Thyroid gland (tissue), 4 donors: Measurements from ENCODE around the gene GNPNAT1. TPM values are rescaled to one million over a fixed set of nuclear protein-coding genes. Genes with fewer than 3 reads are reported as not detected.
"Not testable (repeated sequence)": the region's sequence is repeated elsewhere in the genome, so short reads cannot be mapped to it uniquely, and the experiment has no call there.

ENCODE experiments used
- DNase-seq, 2 donors: peaks; one replicate each; pipeline ENCODE4 v3.0.0-alpha.2; 2019
- H3K27ac ChIP-seq, 3 donors: fragments of 200-600 bp; sonication (generic); 1 replicate in 2 of 3; 2 replicates in 1 of 3; pipeline ENCODE4 v1.5.1; 2016 to 2019; ENCODE audit warnings: mild to moderate bottlenecking in 1 of 3, moderate library complexity in 1 of 3
- H3K27me3 ChIP-seq: fragments of 200-600 bp; sonication (generic); one replicate; pipeline ENCODE4 v1.5.1; 2019
- H3K36me3 ChIP-seq, 2 donors: fragments of 200-600 bp; sonication (generic); one replicate each; pipeline ENCODE4 v1.5.1; 2016 to 2019
- H3K4me1 ChIP-seq, 2 donors: fragments of 200-600 bp; sonication (generic); one replicate each; pipeline ENCODE4 v1.5.1; 2017 to 2019
- H3K4me3 ChIP-seq, 3 donors: fragments of 200-600 bp; sonication (generic); replicated peaks in 1 of 3; 1 replicate in 2 of 3; 2 replicates in 1 of 3; pipeline ENCODE4 v1.5.1; 2016; ENCODE audit warnings: mild to moderate bottlenecking in 1 of 3
- H3K9me3 ChIP-seq: fragments of 200-600 bp; sonication (generic); one replicate; pipeline ENCODE4 v1.5.1; 2017
- POLR2A ChIP-seq, 2 donors: fragments of 450-650 bp; IDR thresholded peaks; one replicate each; pipeline ENCODE4 v1.6.1; 2017; ENCODE audit warnings: antibody characterized with exemption in 2 of 2, mild to moderate bottlenecking in 2 of 2, moderate library complexity in 1 of 2
- WGBS, 2 donors: methylation state at CpG; one replicate each; pipeline ENCODE4 v1.1.5; 2017; 5-methylcytosine and 5-hydroxymethylcytosine counted together
- intact Hi-C: fragments of 100-400 bp; cut with DNase I; formaldehyde crosslinking; loops from one replicate; pipeline ENCODE4 v1.15.1; 2023
- total RNA-seq, 4 donors: library from RNA; depleted of rRNA; stranded (reverse); fragments of >200 nt; gene quantifications; one replicate each; pipeline ENCODE4 v1.2.3, GENCODE V29; 2016
- TF ChIP-seq, protein P1 (sequence below), 6 experiments: fragments of 200-600 bp in 3 of 6; fragments of 450-650 bp in 3 of 6; sonication (generic) in 3 of 6; IDR thresholded peaks; one replicate each; pipeline ENCODE4 v1.5.1; 2016 to 2019; ENCODE audit warnings: antibody characterized with exemption in 6 of 6, mild to moderate bottlenecking in 2 of 6, inconsistent platforms in 1 of 6, moderate library complexity in 1 of 6

GNPNAT1 gene
- total RNA-seq, 4 donors from 2014 or later, result 10.3 to 11.7 (median 10.6) TPM

GRCh38 chr14:52767058-52767833 lies 24.2 kb downstream of the GNPNAT1 start:
- WGBS, 2 donors, result 93 to 97% methylated on average over 3 of the region's 3 CpGs
- intact Hi-C loops, result no loop called here

GRCh38 chr14:52762923-52763322 lies 28.5 kb downstream of the GNPNAT1 start:
- H3K27ac ChIP-seq, intact Hi-C loops, H3K4me1 ChIP-seq, DNase-seq, H3K9me3 ChIP-seq, H3K27me3 ChIP-seq, H3K4me3 ChIP-seq: not testable (repeated sequence)
- 98 to 100% methylated on average over 4 of the region's 4 CpGs for WGBS, 2 donors
- peaks cover 3 to 11% of the 10 kb centered on the region in 2 donors for H3K36me3 ChIP-seq

More at GRCh38 chr14:52767058-52767833, 24.2 kb downstream of the GNPNAT1 start:
- TF ChIP-seq, protein P1, sequence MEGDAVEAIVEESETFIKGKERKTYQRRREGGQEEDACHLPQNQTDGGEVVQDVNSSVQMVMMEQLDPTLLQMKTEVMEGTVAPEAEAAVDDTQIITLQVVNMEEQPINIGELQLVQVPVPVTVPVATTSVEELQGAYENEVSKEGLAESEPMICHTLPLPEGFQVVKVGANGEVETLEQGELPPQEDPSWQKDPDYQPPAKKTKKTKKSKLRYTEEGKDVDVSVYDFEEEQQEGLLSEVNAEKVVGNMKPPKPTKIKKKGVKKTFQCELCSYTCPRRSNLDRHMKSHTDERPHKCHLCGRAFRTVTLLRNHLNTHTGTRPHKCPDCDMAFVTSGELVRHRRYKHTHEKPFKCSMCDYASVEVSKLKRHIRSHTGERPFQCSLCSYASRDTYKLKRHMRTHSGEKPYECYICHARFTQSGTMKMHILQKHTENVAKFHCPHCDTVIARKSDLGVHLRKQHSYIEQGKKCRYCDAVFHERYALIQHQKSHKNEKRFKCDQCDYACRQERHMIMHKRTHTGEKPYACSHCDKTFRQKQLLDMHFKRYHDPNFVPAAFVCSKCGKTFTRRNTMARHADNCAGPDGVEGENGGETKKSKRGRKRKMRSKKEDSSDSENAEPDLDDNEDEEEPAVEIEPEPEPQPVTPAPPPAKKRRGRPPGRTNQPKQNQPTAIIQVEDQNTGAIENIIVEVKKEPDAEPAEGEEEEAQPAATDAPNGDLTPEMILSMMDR (IDR thresholded peaks at IDR 0.05), result no peak
- no peak for TF ChIP-seq POLR2A (IDR thresholded peaks at IDR 0.05)
- DNase-seq, result no peak
- H3K9me3 ChIP-seq, result no peaks in the 10 kb centered on the region
- no peaks in the 10 kb centered on the region for H3K4me1 ChIP-seq
- no peak overlapping the region for H3K4me3 ChIP-seq
- no peaks in the 10 kb centered on the region for H3K27me3 ChIP-seq
- H3K27ac ChIP-seq, result no peak overlapping the region
- H3K36me3 ChIP-seq, result peaks cover 0 to 7% of the 10 kb centered on the region in 2 donors

GRCh38 chr14:52759145-52759544 lies 32.3 kb downstream of the GNPNAT1 start:
- 97 to 100% methylated on average over 1 of the region's 1 CpG for WGBS, 2 donors
- no peak for DNase-seq
- Histone ChIP-seq H3K9me3 (no peaks in the 10 kb centered on the region), H3K4me1 (no peaks in the 10 kb centered on the region), H3K27me3 (no peaks in the 10 kb centered on the region), H3K36me3 (peaks cover 3 to 11% of the 10 kb centered on the region in 2 donors), H3K4me3 (no peak overlapping the region), H3K27ac (no peak overlapping the region)
- TF ChIP-seq, protein P1 (IDR thresholded peaks at IDR 0.05), result no peak
- no peak for TF ChIP-seq POLR2A (IDR thresholded peaks at IDR 0.05)
- intact Hi-C loops, result no loop called here

DNA sequence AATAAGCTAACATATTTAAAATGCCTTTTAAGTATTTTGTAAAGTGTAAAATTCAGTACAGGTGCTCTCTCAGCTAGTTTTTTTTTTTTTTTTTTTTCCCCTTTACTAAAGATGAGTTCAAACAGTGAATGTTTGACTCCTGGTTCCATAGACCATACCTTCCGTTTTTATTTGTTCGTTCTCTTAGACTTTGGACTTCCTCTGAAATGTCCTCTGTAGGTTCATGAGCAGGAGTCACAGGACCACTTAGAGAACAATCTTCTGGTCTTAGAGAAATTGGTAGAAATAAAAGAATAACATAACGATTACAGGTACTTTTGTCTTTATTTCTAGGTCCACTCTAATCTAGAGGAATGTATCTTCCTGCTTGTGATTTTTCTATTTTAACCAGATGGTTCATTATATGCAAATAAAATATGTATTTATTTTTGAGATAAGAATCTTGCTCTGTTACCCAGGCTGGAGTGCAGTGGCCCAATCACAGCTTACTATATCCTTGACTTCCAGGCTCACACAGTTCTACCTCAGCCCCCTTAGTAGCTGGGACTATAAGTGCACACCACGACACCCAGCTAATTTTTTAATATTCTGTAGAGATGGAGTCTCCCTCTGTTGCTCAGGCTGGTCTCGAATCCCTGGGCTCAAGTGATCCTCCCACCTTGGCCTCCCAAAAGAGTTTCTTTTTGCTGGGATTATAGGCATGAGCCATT lies 35.6 kb downstream of the GNPNAT1 start:
- Histone ChIP-seq H3K9me3 (no peaks in the 10 kb centered on the region), H3K4me1 (no peaks in the 10 kb centered on the region), H3K27ac (no peak overlapping the region), H3K27me3 (no peaks in the 10 kb centered on the region), H3K36me3 (peaks cover 8 to 17% of the 10 kb centered on the region in 2 donors), H3K4me3 (no peak overlapping the region)
- TF ChIP-seq, protein P1 (IDR thresholded peaks at IDR 0.05), result no peak
- TF ChIP-seq POLR2A (IDR thresholded peaks at IDR 0.05), result no peak
- no peak for DNase-seq
- intact Hi-C loops, result no loop called here
- 93 to 94% methylated on average over 5 of the region's 5 CpGs for WGBS, 2 donors

GRCh38 chr14:52748647-52749292 lies 42.6 kb downstream of the GNPNAT1 start:
- TF ChIP-seq, protein P1 (IDR thresholded peaks at IDR 0.05), result no peak
- no peak for TF ChIP-seq POLR2A (IDR thresholded peaks at IDR 0.05)
- Histone ChIP-seq H3K4me1 (no peaks in the 10 kb centered on the region), H3K9me3 (no peaks in the 10 kb centered on the region), H3K27ac (no peak overlapping the region), H3K27me3 (no peaks in the 10 kb centered on the region), H3K36me3 (peaks cover 21 to 29% of the 10 kb centered on the region in 2 donors), H3K4me3 (no peak overlapping the region)
- WGBS, 2 donors, result 94 to 95% methylated on average over 8 of the region's 8 CpGs
- no peak for DNase-seq
- intact Hi-C loops, result no loop called here
